HCT116 (cell line): ENCODE data around the gene RTN4RL2. TPM values are rescaled to one million over a fixed set of nuclear protein-coding genes. Genes with fewer than 3 reads are reported as not detected.

Experiments used
- ATAC-seq: fragments of 200-7000 bp; cut with Tn5 transposase; 2 replicates; pipeline ENCODE4 v1.9.1; 2020; ENCODE audit warnings: mild to moderate bottlenecking, moderate library complexity
- BruUV-seq: library from RNA; stranded (reverse); fragments of 400-500 nt; replicated peaks from 2 replicates; lab custom pipeline; 2021; lab: Mats Ljungman, UMichigan
- CTCF ChIA-PET: fragments of 300-600 bp; sonication (Branson Sonifier 250); formaldehyde crosslinking; loops from one replicate; lab custom pipeline; 2021; ENCODE audit warnings: antibody characterized with exemption; lab: Charles Lee
- POLR2A ChIA-PET: fragments of 300-600, 350-600 bp; sonication (Branson Sonifier 250); formaldehyde crosslinking; loops from one replicate; lab custom pipeline; 2021; ENCODE audit warnings: antibody characterized with exemption; lab: Charles Lee
- RAD21 ChIA-PET, 2 experiments: fragments of 300-600 bp; sonication (Branson Sonifier 250); formaldehyde crosslinking; loops; one replicate each; lab custom pipeline; 2023; ENCODE audit warnings: low total read pairs in 2 of 2; ENCODE audit not compliant: uncharacterized antibody in 2 of 2, unreplicated experiment in 2 of 2, low non-redundant PET in 1 of 2; lab: Charles Lee
- DNase-seq: peaks from one replicate; pipeline ENCODE4 v3.0.0-alpha.2; 2010; ENCODE audit warnings: low read depth, low spot score
- H2AFZ ChIP-seq: fragments of 200-600 bp; shearing (Covaris generic), sonication (generic); 2 replicates; pipeline ENCODE4 v1.6.1; 2017; ENCODE audit warnings: low read depth, mixed run types, mixed read lengths, antibody characterized with exemption, low read length; ENCODE audit not compliant: poor library complexity, severe bottlenecking
- H3K27ac ChIP-seq: 2 replicates; pipeline ENCODE4 v1.5.1; 2012; ENCODE audit warnings: low read depth, low read length
- H3K27me3 ChIP-seq: fragments of 200-600 bp; sonication (generic); 2 replicates; pipeline ENCODE4 v1.6.1; 2016; ENCODE audit warnings: mixed run types, low read length, mixed read lengths; ENCODE audit not compliant: insufficient read depth
- H3K36me3 ChIP-seq, 2 experiments: fragments of 200-500 bp in 1 of 2; fragments of 200-600 bp in 1 of 2; sonication (Bioruptor generic) in 1 of 2; sonication (generic) in 1 of 2; 2 replicates each; pipeline versions ENCODE4 v1.5.1 to v1.6.1; 2014 to 2016; ENCODE audit warnings: low read length in 2 of 2, inconsistent platforms in 1 of 2, mixed read lengths in 1 of 2, mixed run types in 1 of 2; ENCODE audit not compliant: insufficient read depth in 2 of 2, control insufficient read depth in 1 of 2
- H3K4me1 ChIP-seq, 2 experiments: fragments of 200-600 bp in 1 of 2; sonication (generic) in 1 of 2; 2 replicates each; pipeline versions ENCODE4 v1.5.1 to v1.6.1; 2012 to 2017; ENCODE audit warnings: low read length in 2 of 2, inconsistent platforms in 1 of 2, mild to moderate bottlenecking in 1 of 2, mixed read lengths in 1 of 2, mixed run types in 1 of 2, moderate library complexity in 1 of 2; ENCODE audit not compliant: insufficient read depth in 2 of 2, control insufficient read depth in 1 of 2
- H3K4me2 ChIP-seq: fragments of 200-600 bp; sonication (generic); 2 replicates; pipeline ENCODE4 v1.6.1; 2017; ENCODE audit warnings: mixed run types, low read length, mixed read lengths
- H3K4me3 ChIP-seq, 2 experiments: fragments of 200-600 bp in 1 of 2; sonication (generic) in 1 of 2; replicated peaks in 1 of 2; 2 replicates each; pipeline ENCODE4 v1.5.1; 2011 to 2016; ENCODE audit warnings: low read length in 2 of 2, control low read depth in 1 of 2, low read depth in 1 of 2, mild to moderate bottlenecking in 1 of 2, mixed read lengths in 1 of 2, mixed run types in 1 of 2
- H3K79me2 ChIP-seq: fragments of 200-600 bp; sonication (generic); 2 replicates; pipeline ENCODE4 v1.6.1; 2017; ENCODE audit warnings: mild to moderate bottlenecking, mixed run types, low read length, moderate library complexity, mixed read lengths; ENCODE audit not compliant: insufficient read depth
- H3K9ac ChIP-seq: fragments of 200-600 bp; sonication (generic); 2 replicates; pipeline ENCODE4 v1.6.1; 2016; ENCODE audit warnings: low read length, mixed read lengths
- H3K9me2 ChIP-seq: fragments of 200-600 bp; sonication (generic), shearing (Covaris generic); 2 replicates; pipeline ENCODE4 v1.6.1; 2017; ENCODE audit warnings: mixed run types, mild to moderate bottlenecking, moderate library complexity; ENCODE audit not compliant: insufficient read depth
- H3K9me3 ChIP-seq, 2 experiments: fragments of 200-500 bp in 1 of 2; fragments of 200-600 bp in 1 of 2; sonication (Bioruptor generic) in 1 of 2; sonication (generic) in 1 of 2; 2 replicates each; pipeline ENCODE4 v1.6.1; 2014 to 2017; ENCODE audit warnings: low read length in 2 of 2, mixed read lengths in 2 of 2, inconsistent platforms in 1 of 2, low read depth in 1 of 2, mild to moderate bottlenecking in 1 of 2, mixed run types in 1 of 2, moderate library complexity in 1 of 2; ENCODE audit not compliant: control insufficient read depth in 1 of 2, insufficient read depth in 1 of 2
- H4K20me1 ChIP-seq: fragments of 200-600 bp; sonication (generic), shearing (Covaris generic); 2 replicates; pipeline ENCODE4 v1.6.1; 2017; ENCODE audit warnings: mixed run types, mild to moderate bottlenecking, moderate library complexity; ENCODE audit not compliant: insufficient read depth
- ATF3 ChIP-seq: IDR thresholded peaks from 2 replicates; pipeline ENCODE4 v1.6.1; 2012
- CBX3 ChIP-seq: IDR thresholded peaks from 2 replicates; pipeline ENCODE4 v1.6.1; 2012; ENCODE audit warnings: low read depth
- CTCF ChIP-seq, 3 experiments: fragments of 200-600 bp in 1 of 3; sonication (generic) in 1 of 3; IDR thresholded peaks in 2 of 3; conservative IDR thresholded peaks in 1 of 3; 2 replicates each; pipeline ENCODE4 v1.5.1; 2012 to 2017; ENCODE audit warnings: low read depth in 2 of 3, low read length in 2 of 3, antibody characterized with exemption in 1 of 3, borderline replicate concordance in 1 of 3, control low read depth in 1 of 3, mild to moderate bottlenecking in 1 of 3, mixed read lengths in 1 of 3, mixed run types in 1 of 3, moderate library complexity in 1 of 3; ENCODE audit not compliant: insufficient read depth in 1 of 3
- EGR1 ChIP-seq: IDR thresholded peaks from 2 replicates; pipeline ENCODE4 v1.6.1; 2012; ENCODE audit warnings: low read depth
- ELF1 ChIP-seq: IDR thresholded peaks from 2 replicates; pipeline ENCODE4 v1.6.1; 2012; ENCODE audit warnings: low read depth, borderline replicate concordance
- EZH2 ChIP-seq: fragments of 200-600 bp; sonication (generic); IDR thresholded peaks from 2 replicates; pipeline ENCODE4 v1.6.1; 2017; ENCODE audit warnings: antibody characterized with exemption, mixed run types
- EZH2phosphoT487 ChIP-seq: fragments of 200-600 bp; IDR thresholded peaks from 2 replicates; pipeline ENCODE4 v1.6.1; 2018; ENCODE audit warnings: antibody characterized with exemption, borderline replicate concordance
- MAX ChIP-seq: IDR thresholded peaks from 2 replicates; pipeline ENCODE4 v1.6.1; 2012
- POLR2AphosphoS5 ChIP-seq: IDR thresholded peaks from 2 replicates; pipeline ENCODE4 v1.6.1; 2011; ENCODE audit warnings: mild to moderate bottlenecking, low read depth, low read length, moderate library complexity
- SIN3A ChIP-seq: IDR thresholded peaks from 2 replicates; pipeline ENCODE4 v1.6.1; 2012; ENCODE audit warnings: low read depth
- SP1 ChIP-seq: IDR thresholded peaks from 2 replicates; pipeline ENCODE4 v1.6.1; 2012; ENCODE audit warnings: low read depth
- SRF ChIP-seq: IDR thresholded peaks from 2 replicates; pipeline ENCODE4 v1.6.1; 2012; ENCODE audit warnings: low read depth
- TCF7L2 ChIP-seq: IDR thresholded peaks from 2 replicates; pipeline ENCODE4 v1.7.0; 2011; ENCODE audit warnings: borderline replicate concordance, inconsistent platforms; ENCODE audit not compliant: insufficient read depth, insufficient read length; ENCODE audit errors: extremely low read depth
- ZFX ChIP-seq: fragments of 450-650 bp; IDR thresholded peaks from 2 replicates; pipeline ENCODE4 v1.6.1; 2017
- intact Hi-C: fragments of 100-400 bp; cut with micrococcal nuclease; formaldehyde crosslinking; loops from 2 replicates; pipeline ENCODE4 v1.10.0; 2022
- total RNA-seq: library from RNA; stranded (reverse); gene quantifications from one replicate; pipeline ENCODE4 v1.2.1, GENCODE V29; 2021; ENCODE audit not compliant: unreplicated experiment
- TF ChIP-seq, protein P1 (sequence below): IDR thresholded peaks from 2 replicates; pipeline ENCODE4 v1.6.1; 2011; ENCODE audit warnings: mild to moderate bottlenecking, low read length, moderate library complexity; ENCODE audit not compliant: insufficient replicate concordance; ENCODE audit errors: extremely low read depth

Gene RTN4RL2
- total RNA-seq, 1 experiment from 2014 or later = 24.0 TPM

DNA sequence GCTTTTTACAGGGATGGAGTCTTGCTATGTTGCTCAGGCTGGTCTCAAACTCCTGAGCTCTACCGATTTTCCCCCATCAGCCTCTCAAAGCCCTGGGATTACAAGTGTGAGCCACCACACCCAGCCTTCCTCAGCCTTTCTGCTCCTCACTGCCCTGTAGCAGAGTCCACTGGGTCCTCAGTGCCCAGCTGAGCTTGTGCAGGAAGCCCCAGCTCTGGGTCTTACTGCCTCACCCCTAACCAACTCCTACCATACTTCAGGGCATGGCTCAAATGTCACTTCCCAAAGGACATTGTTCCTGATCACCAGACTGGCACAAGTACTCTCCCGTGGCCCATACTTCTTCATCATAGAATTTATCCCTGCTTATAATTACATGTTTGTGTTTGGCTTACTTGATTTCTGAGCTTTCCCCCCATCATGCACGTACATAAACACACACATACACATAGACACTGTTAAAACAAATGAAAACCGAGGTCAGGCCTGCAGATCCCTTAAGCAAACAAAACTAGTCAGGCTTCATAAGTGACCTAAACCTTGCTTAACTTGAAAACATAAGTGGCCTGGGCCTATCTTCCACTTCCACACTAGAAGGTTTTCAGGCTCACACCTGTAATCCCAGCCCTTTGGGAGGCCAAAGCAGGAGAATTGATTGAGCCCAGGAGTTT, 19.4 kb upstream of the RTN4RL2 start:
- no peak overlapping the region for H3K9ac ChIP-seq
- H3K4me2 ChIP-seq = no peak overlapping the region
- no peaks in the 10 kb centered on the region for H4K20me1 ChIP-seq
- H3K36me3 ChIP-seq = no peaks in the 10 kb centered on the region
- H3K27me3 ChIP-seq = no peaks in the 10 kb centered on the region
- TF ChIP-seq SIN3A (no peak), ATF3 (no peak), EGR1 (no peak), TCF7L2 (no peak), CBX3 (no peak), CTCF (IDR thresholded peaks at IDR 0.05 in 2 of 3, conservative IDR thresholded peaks at IDR 0.05 in 1 of 3; ENCODE audit: borderline replicate concordance in 1 of 3, insufficient read depth in 1 of 3, low read depth in 2 of 3, low read length in 2 of 3) (no peak), EZH2phosphoT487 (no peak), MAX (no peak), SRF (no peak), ZFX (no peak), POLR2AphosphoS5 (no peak), SP1 (no peak), ELF1 (no peak), EZH2 (no peak)
- TF ChIP-seq, protein P1, sequence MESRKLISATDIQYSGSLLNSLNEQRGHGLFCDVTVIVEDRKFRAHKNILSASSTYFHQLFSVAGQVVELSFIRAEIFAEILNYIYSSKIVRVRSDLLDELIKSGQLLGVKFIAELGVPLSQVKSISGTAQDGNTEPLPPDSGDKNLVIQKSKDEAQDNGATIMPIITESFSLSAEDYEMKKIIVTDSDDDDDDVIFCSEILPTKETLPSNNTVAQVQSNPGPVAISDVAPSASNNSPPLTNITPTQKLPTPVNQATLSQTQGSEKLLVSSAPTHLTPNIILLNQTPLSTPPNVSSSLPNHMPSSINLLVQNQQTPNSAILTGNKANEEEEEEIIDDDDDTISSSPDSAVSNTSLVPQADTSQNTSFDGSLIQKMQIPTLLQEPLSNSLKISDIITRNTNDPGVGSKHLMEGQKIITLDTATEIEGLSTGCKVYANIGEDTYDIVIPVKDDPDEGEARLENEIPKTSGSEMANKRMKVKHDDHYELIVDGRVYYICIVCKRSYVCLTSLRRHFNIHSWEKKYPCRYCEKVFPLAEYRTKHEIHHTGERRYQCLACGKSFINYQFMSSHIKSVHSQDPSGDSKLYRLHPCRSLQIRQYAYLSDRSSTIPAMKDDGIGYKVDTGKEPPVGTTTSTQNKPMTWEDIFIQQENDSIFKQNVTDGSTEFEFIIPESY = no peak
- POLR2A ChIA-PET = no interaction called here
- H3K4me3 ChIP-seq = no peak overlapping the region
- no TSS peak for BruUV-seq
- H3K9me3 ChIP-seq = no peaks in the 10 kb centered on the region
- H3K27ac ChIP-seq = no peak overlapping the region
- H3K4me1 ChIP-seq = peaks cover 0 to 10% of the 10 kb centered on the region in 2 experiments; a peak in 2 of 4 replicates
- CTCF ChIA-PET = no interaction called here
- RAD21 ChIA-PET = no interaction called here
- intact Hi-C loops = no loop called here
- H3K9me2 ChIP-seq = no peaks in the 10 kb centered on the region
- no peak overlapping the region for H2AFZ ChIP-seq
- H3K79me2 ChIP-seq = no peaks in the 10 kb centered on the region
- ATAC-seq (no peak), DNase-seq (no peak)
